Inferior parietal cortex (tissue), 1 donor: Measurements from ENCODE around the gene ST8SIA4.

ENCODE experiments used
- DNase-seq: peaks from one replicate; pipeline ENCODE4 v3.0.0-alpha.2; 2016; ENCODE audit errors: extremely low spot score

ST8SIA4 gene

GRCh38 chr5:100872408-100873190 is 30.5 kb downstream of the ST8SIA4 start:
- no peak for DNase-seq

- no peak for DNase-seq
Observed at GRCh38 chr5:100867039-100867562, 36.0 kb downstream of the ST8SIA4 start.

- DNase-seq: no peak
Observed at GRCh38 chr5:100864931-100865330, 38.2 kb downstream of the ST8SIA4 start.

GRCh38 chr5:100863739-100864138 is 39.3 kb downstream of the ST8SIA4 start:
- DNase-seq: no peak

GRCh38 chr5:100861148-100861547 is 41.9 kb downstream of the ST8SIA4 start:
- no peak for DNase-seq

- DNase-seq: no peak
Observed at GRCh38 chr5:100860407-100860806, 42.7 kb downstream of the ST8SIA4 start.

GRCh38 chr5:100858987-100859545 is 44.0 kb downstream of the ST8SIA4 start:
- DNase-seq: no peak

- DNase-seq: no peak
Observed at GRCh38 chr5:100856462-100856861, 46.6 kb downstream of the ST8SIA4 start.

GRCh38 chr5:100855937-100856430 is 47.1 kb downstream of the ST8SIA4 start:
- DNase-seq: no peak

- DNase-seq: no peak
Observed at GRCh38 chr5:100855295-100855694, 47.8 kb downstream of the ST8SIA4 start.

- DNase-seq: no peak
Observed at GRCh38 chr5:100854591-100854990, 48.5 kb downstream of the ST8SIA4 start.

GRCh38 chr5:100853582-100853981 is 49.5 kb downstream of the ST8SIA4 start:
- no peak for DNase-seq

- DNase-seq: no peak
Observed at GRCh38 chr5:100852988-100853449, 50.1 kb downstream of the ST8SIA4 start.

- DNase-seq: no peak
Observed at GRCh38 chr5:100852051-100852450, 51.0 kb downstream of the ST8SIA4 start.

- no peak for DNase-seq
Observed at GRCh38 chr5:100846772-100847171, 56.3 kb downstream of the ST8SIA4 start.

- no peak for DNase-seq
Observed at GRCh38 chr5:100842080-100842479, 61.0 kb downstream of the ST8SIA4 start.

GRCh38 chr5:100841358-100842076 is 61.6 kb downstream of the ST8SIA4 start:
- DNase-seq: no peak

GRCh38 chr5:100840789-100841188 is 62.3 kb downstream of the ST8SIA4 start:
- no peak for DNase-seq

- no peak for DNase-seq
Observed at GRCh38 chr5:100840370-100840769, 62.7 kb downstream of the ST8SIA4 start.

GRCh38 chr5:100838048-100838473 is 65.0 kb downstream of the ST8SIA4 start:
- no peak for DNase-seq

GRCh38 chr5:100834519-100834918 is 68.6 kb downstream of the ST8SIA4 start:
- no peak for DNase-seq
